Breast epithelium (tissue), 4 donors: Measurements from ENCODE around the gene SPACA7. TPM values are rescaled to one million over a fixed set of nuclear protein-coding genes. Genes with fewer than 3 reads are reported as not detected.

Source experiments
- DNase-seq, 2 donors: peaks; one replicate each; pipeline ENCODE4 v3.0.0-alpha.2; 2019; ENCODE audit warnings: low spot score in 2 of 2
- H3K27ac ChIP-seq, 2 donors: fragments of 200-600 bp; sonication (generic) in 1 of 2; one replicate each; pipeline ENCODE4 v1.5.1; 2016 to 2019; ENCODE audit warnings: mild to moderate bottlenecking in 1 of 2
- H3K27me3 ChIP-seq, 2 donors: fragments of 200-600 bp; sonication (generic) in 1 of 2; one replicate each; pipeline versions ENCODE4 v1.5.1 to v1.6.0; 2017 to 2019; ENCODE audit warnings: control low read depth in 1 of 2, mild to moderate bottlenecking in 1 of 2
- H3K36me3 ChIP-seq: fragments of 200-600 bp; one replicate; pipeline ENCODE4 v1.5.1; 2019
- H3K4me1 ChIP-seq, 2 donors: fragments of 200-600 bp; sonication (generic); one replicate each; pipeline ENCODE4 v1.5.1; 2016 to 2019; ENCODE audit warnings: control low read depth in 1 of 2
- H3K4me3 ChIP-seq, 3 donors: fragments of 200-600 bp; sonication (generic); 1 replicate in 2 of 3; 2 replicates in 1 of 3; pipeline ENCODE4 v1.5.1; 2016 to 2019; ENCODE audit warnings: mild to moderate bottlenecking in 3 of 3, moderate library complexity in 2 of 3
- H3K9me3 ChIP-seq, 2 donors: fragments of 200-600 bp; sonication (generic) in 1 of 2; one replicate each; pipeline ENCODE4 v1.5.1; 2016 to 2019; ENCODE audit warnings: control low read depth in 1 of 2
- CTCF ChIP-seq, 3 donors: fragments of 450-650 bp; IDR thresholded peaks; one replicate each; pipeline ENCODE4 v1.5.1; 2016 to 2017; ENCODE audit warnings: antibody characterized with exemption in 3 of 3, mild to moderate bottlenecking in 3 of 3, moderate library complexity in 3 of 3
- POLR2A ChIP-seq: fragments of 450-650 bp; IDR thresholded peaks from one replicate; pipeline ENCODE4 v1.6.1; 2016; ENCODE audit warnings: antibody characterized with exemption, mild to moderate bottlenecking, moderate library complexity
- POLR2AphosphoS5 ChIP-seq, 3 donors: sonication (generic); formaldehyde crosslinking; IDR thresholded peaks; one replicate each; pipeline ENCODE4 v1.6.1; 2017; ENCODE audit warnings: antibody characterized with exemption in 3 of 3
- intact Hi-C: fragments of 100-400 bp; cut with DNase I; formaldehyde crosslinking; loops from one replicate; pipeline ENCODE4 v1.15.1; 2023; ENCODE audit warnings: low total_unique reads
- total RNA-seq, 3 donors: library from RNA; depleted of rRNA; stranded (reverse); fragments of >200 nt; gene quantifications; one replicate each; pipeline ENCODE4 v1.1.0, GENCODE V29; 2016

The SPACA7 gene
- total RNA-seq, 3 donors from 2014 or later: not detected

DNA sequence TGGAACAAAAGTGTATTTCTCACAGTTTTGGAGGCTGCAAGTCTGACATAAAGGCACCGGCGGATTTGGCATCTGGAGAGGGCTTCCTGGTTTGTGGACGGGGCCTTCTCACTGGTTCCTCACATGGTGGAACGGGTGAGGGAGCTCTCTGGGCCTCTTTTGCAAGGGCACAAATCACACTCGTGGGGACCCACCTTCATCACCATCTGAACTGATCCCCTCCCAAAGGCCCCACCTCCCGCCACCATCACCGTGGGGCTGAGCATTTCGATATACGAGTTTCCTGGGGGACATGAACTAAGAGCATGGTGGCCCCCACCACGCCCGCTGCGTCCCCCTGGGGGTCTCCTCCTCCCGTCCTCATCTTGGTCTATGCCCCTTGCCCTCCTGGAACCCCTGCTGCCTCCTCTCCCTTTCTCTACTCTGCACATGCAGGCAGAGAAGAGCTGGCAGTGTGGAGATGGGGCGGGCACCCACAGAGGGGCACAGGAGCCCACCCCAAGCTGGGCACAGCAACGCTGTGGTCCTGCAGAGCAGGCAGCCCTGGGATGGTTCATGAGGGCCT, 20.8 kb upstream of the SPACA7 start:
- H3K4me3 ChIP-seq: no peak overlapping the region
- no peak for DNase-seq
- TF ChIP-seq POLR2A: no peak
- no peak for TF ChIP-seq POLR2AphosphoS5 (IDR thresholded peaks at IDR 0.05)
- TF ChIP-seq CTCF (IDR thresholded peaks at IDR 0.05): no peak
- H3K9me3 ChIP-seq: no peaks in the 10 kb centered on the region
- no peak overlapping the region for H3K27ac ChIP-seq
- intact Hi-C loops: no loop called here
- H3K4me1 ChIP-seq: no peaks in the 10 kb centered on the region
- H3K27me3 ChIP-seq: peaks cover 0 to 2% of the 10 kb centered on the region in 2 donors
- H3K36me3 ChIP-seq: no peaks in the 10 kb centered on the region

DNA sequence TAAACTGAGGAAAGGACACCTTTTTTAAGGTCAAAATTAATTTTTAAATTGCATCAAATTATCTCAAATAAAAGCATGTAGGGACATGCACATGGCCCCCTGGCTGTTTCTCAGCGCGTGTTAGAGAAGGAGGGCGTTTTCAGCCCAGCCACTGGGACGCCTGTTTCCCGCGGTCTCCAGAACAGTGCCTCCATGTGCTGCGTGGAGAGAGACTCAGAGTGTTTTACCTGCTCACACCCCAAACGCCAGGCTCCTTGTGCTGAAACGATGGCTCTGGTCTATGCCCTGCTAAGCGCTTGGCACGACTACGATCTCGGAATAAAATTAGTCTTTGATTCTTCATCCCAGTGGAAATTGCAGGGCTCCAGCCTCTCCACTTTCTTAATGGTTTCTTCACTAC, 20.0 kb upstream of the SPACA7 start:
- intact Hi-C loops: no loop called here
- Histone ChIP-seq H3K36me3 (no peaks in the 10 kb centered on the region), H3K27ac (no peak overlapping the region), H3K4me1 (no peaks in the 10 kb centered on the region), H3K9me3 (peaks cover under 1 to 3% of the 10 kb centered on the region in 2 donors), H3K27me3 (no peaks in the 10 kb centered on the region), H3K4me3 (no peak overlapping the region)
- DNase-seq: no peak
- TF ChIP-seq CTCF (IDR thresholded peaks at IDR 0.05): no peak

GRCh38 chr13:112358156-112358555, 18.0 kb upstream of the SPACA7 start:
- no peak for DNase-seq
- Histone ChIP-seq H3K4me3 (no peak overlapping the region), H3K27me3 (no peaks in the 10 kb centered on the region), H3K9me3 (peaks cover 3 to 10% of the 10 kb centered on the region in 2 donors), H3K27ac (no peak overlapping the region), H3K4me1 (no peaks in the 10 kb centered on the region), H3K36me3 (no peaks in the 10 kb centered on the region)
- TF ChIP-seq POLR2AphosphoS5 (IDR thresholded peaks at IDR 0.05): no peak
- TF ChIP-seq CTCF (IDR thresholded peaks at IDR 0.05): no peak
- TF ChIP-seq POLR2A: no peak
- intact Hi-C loops: no loop called here

DNA sequence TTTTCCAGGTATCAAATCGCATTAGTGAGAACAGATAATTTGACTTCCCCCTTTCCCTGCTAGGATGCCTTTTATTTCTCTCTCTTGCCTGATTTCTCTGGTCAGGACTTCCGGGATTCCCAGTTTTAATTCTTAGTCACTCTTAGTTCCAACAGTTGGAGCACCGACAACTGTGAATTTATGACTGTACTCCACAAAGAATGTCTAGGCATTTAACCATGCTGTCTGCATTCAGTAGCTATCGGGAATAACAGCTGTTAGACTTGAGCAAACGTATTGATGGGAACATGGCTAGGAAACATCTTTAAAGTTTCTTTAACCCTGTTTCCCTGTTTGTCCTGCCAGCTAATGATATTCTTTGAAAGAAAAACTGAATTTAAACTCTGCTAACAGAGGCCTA, 14.1 kb upstream of the SPACA7 start:
- Histone ChIP-seq H3K27me3 (peaks cover 0 to 10% of the 10 kb centered on the region in 2 donors), H3K4me3 (no peak overlapping the region), H3K27ac (no peak overlapping the region), H3K9me3 (peaks cover 25 to 29% of the 10 kb centered on the region in 2 donors), H3K36me3 (no peaks in the 10 kb centered on the region), H3K4me1 (no peaks in the 10 kb centered on the region)
- DNase-seq: no peak
- intact Hi-C loops: no loop called here
- TF ChIP-seq POLR2AphosphoS5 (IDR thresholded peaks at IDR 0.05) (no peak), POLR2A (no peak), CTCF (IDR thresholded peaks at IDR 0.05) (no peak)

DNA sequence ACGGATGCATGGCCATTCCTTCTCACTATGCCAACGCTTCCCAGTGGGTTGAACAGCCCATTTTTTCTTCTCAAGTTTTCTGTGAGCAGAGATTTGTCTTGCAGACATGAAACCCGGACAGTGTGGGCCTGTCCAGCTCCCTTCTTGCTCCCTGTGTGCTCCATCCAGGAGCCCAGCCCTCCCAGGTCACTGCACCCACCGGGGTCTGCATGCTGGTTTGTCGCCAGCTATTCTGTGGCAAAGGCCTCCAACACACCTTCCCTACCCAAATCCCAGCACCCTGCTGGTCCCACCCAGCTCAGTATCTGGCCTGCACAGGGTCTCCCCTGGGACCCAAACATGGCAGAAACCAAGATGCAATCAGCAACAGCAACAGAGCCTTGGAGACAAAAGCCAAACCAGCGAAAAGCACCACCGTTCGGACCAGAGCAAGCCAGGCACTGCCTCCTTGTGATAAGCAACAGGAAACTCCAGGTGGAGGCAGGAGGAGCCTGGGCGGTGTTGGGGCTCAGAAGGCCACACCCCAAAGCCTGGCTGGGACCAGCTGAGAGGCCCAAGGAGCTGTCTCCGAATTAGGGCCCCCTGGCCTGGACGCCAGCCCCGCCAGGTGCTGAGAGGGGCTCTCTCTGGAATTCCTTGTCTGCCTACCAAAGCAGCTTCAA, 12.2 kb upstream of the SPACA7 start:
- Histone ChIP-seq H3K27me3 (peaks cover 0 to 10% of the 10 kb centered on the region in 2 donors), H3K4me3 (no peak overlapping the region), H3K27ac (no peak overlapping the region), H3K4me1 (no peaks in the 10 kb centered on the region), H3K9me3 (peaks cover 26 to 45% of the 10 kb centered on the region in 2 donors), H3K36me3 (no peaks in the 10 kb centered on the region)
- no peak for TF ChIP-seq POLR2A
- TF ChIP-seq CTCF (IDR thresholded peaks at IDR 0.05): no peak
- no peak for TF ChIP-seq POLR2AphosphoS5 (IDR thresholded peaks at IDR 0.05)
- no peak for DNase-seq
- intact Hi-C loops: no loop called here
